MM.1S (cell line): Measurements from ENCODE around the gene FARS2.

Experiments
- CTCF ChIP-seq: fragments of 300-600 bp; sonication (generic); IDR thresholded peaks from 2 replicates; pipeline ENCODE4 v1.5.1; 2016; ENCODE audit warnings: antibody characterized with exemption, low read length, mixed read lengths
- EZH2phosphoT487 ChIP-seq: fragments of 300-600 bp; sonication (generic); IDR thresholded peaks from 2 replicates; pipeline ENCODE4 v1.6.1; 2018; ENCODE audit warnings: antibody characterized with exemption, low read length

- TF ChIP-seq CTCF (no peak), EZH2phosphoT487 (no peak)
Observed at GRCh38 chr6:5582762-5583161, 321.4 kb downstream of the FARS2 start.
